ENCODE data around the gene PCIF1.

The PCIF1 gene

GRCh38 chr20:45943613-45944012, 9.1 kb downstream of the PCIF1 start:
- TF ChIP-seq CTCF (conservative IDR thresholded peaks at IDR 0.05): no peak
- no peak overlapping the region for H3K27ac ChIP-seq

- H3K27ac ChIP-seq: no peak overlapping the region
- TF ChIP-seq CTCF (conservative IDR thresholded peaks at IDR 0.05): no peak
These were observed 9.9 kb downstream of the PCIF1 start for GRCh38 chr20:45944151-45944964.

- no peak for TF ChIP-seq CTCF (conservative IDR thresholded peaks at IDR 0.05)
- no peak overlapping the region for H3K27ac ChIP-seq
These were observed 10.6 kb downstream of the PCIF1 start for GRCh38 chr20:45944965-45945677.

GRCh38 chr20:45945678-45946148, 11.2 kb downstream of the PCIF1 start:
- H3K27ac ChIP-seq: no peak overlapping the region
- no peak for TF ChIP-seq CTCF (conservative IDR thresholded peaks at IDR 0.05)

- H3K27ac ChIP-seq: no peak overlapping the region
- no peak for TF ChIP-seq CTCF (conservative IDR thresholded peaks at IDR 0.05)
These were observed 11.9 kb downstream of the PCIF1 start for GRCh38 chr20:45946149-45946970.

DNA sequence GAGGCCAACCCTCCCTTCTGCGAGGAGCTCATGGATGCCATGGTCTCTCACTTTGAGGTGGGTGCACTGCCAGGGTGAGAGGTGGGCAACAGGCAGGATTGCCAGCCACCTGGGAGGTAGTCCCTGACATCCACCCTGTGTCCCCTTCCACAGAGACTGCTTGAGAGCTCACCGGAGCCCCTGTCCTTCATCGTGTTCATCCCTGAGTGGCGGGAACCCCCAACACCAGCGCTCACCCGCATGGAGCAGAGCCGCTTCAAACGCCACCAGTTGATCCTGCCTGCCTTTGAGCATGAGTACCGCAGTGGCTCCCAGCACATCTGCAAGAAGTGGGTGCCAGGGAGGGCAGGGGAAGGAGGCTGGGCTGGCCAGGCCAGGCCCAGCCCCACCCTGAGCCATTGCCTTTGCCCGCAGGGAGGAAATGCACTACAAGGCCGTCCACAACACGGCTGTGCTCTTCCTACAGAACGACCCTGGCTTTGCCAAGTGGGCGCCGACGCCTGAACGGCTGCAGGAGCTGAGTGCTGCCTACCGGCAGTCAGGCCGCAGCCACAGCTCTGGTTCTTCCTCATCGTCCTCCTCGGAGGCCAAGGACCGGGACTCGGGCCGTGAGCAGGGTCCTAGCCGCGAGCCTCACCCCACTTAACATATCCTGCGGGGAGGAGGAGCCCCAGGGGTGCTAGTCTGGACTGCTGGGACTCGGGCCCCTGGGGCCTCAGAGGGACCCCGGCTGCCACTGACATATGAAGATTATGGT, 12.8 kb downstream of the PCIF1 start:
- H3K27ac ChIP-seq: no peak overlapping the region
- no peak for TF ChIP-seq CTCF (conservative IDR thresholded peaks at IDR 0.05)
